HG02885 (cell line): ENCODE results near the gene PLXND1.
"Not testable (repeated sequence)": the region's sequence is repeated elsewhere in the genome, so short reads cannot be mapped to it uniquely, and the experiment has no call there.

Experiments used
- ATAC-seq: cut with Tn5 transposase; IDR thresholded peaks from one replicate; pipeline ENCODE4 v1.9.1; 2021; ENCODE audit warnings: mild to moderate bottlenecking; ENCODE audit not compliant: unreplicated experiment, poor library complexity

PLXND1 gene

GRCh38 chr3:129606636-129607390, at the start of gene PLXND1:
Gene PLXND1, minus strand, starts transcription at chr3:129606676. Its CDS starts 37 bp downstream, at chr3:129606639.
- peak; percentile 43 for ATAC-seq

GRCh38 chr3:129655291-129655700, 48.8 kb upstream of the PLXND1 start:
- ATAC-seq = no peak

- ATAC-seq = no peak
These were observed 47.7 kb upstream of the PLXND1 start for GRCh38 chr3:129654131-129654530.

- ATAC-seq = no peak
These were observed 46.5 kb upstream of the PLXND1 start for GRCh38 chr3:129653019-129653418.

- ATAC-seq = no peak
These were observed 45.1 kb upstream of the PLXND1 start for GRCh38 chr3:129651435-129652202.

- no peak for ATAC-seq
These were observed 43.9 kb upstream of the PLXND1 start for GRCh38 chr3:129650256-129650872.

- ATAC-seq = no peak
These were observed 41.9 kb upstream of the PLXND1 start for GRCh38 chr3:129648391-129648790.

- ATAC-seq = no peak
These were observed 38.8 kb upstream of the PLXND1 start for GRCh38 chr3:129645286-129645685.

- no peak for ATAC-seq
These were observed 38.4 kb upstream of the PLXND1 start for GRCh38 chr3:129644836-129645235.

GRCh38 chr3:129641567-129642260, 35.2 kb upstream of the PLXND1 start:
- not testable (repeated sequence) for ATAC-seq

- not testable (repeated sequence) for ATAC-seq
These were observed 34.5 kb upstream of the PLXND1 start for GRCh38 chr3:129640985-129641384.

GRCh38 chr3:129638481-129638880, 32.0 kb upstream of the PLXND1 start:
- no peak for ATAC-seq

- ATAC-seq = no peak
These were observed 29.6 kb upstream of the PLXND1 start for GRCh38 chr3:129636082-129636481.

- no peak for ATAC-seq
These were observed 29.2 kb upstream of the PLXND1 start for GRCh38 chr3:129635656-129636055.

GRCh38 chr3:129633751-129634481, 27.4 kb upstream of the PLXND1 start:
- ATAC-seq = no peak

- ATAC-seq = no peak
These were observed 26.5 kb upstream of the PLXND1 start for GRCh38 chr3:129632977-129633376.

GRCh38 chr3:129632556-129632955, 26.1 kb upstream of the PLXND1 start:
- no peak for ATAC-seq

GRCh38 chr3:129632056-129632455, 25.6 kb upstream of the PLXND1 start:
- ATAC-seq = no peak

GRCh38 chr3:129629011-129629410, 22.5 kb upstream of the PLXND1 start:
- ATAC-seq = no peak

GRCh38 chr3:129628169-129628522, 21.7 kb upstream of the PLXND1 start:
- no peak for ATAC-seq
